Skeletal muscle tissue (tissue), 4 donors: Measurements from ENCODE around the gene SORBS1. TPM values are rescaled to one million over a fixed set of nuclear protein-coding genes. Genes with fewer than 3 reads are reported as not detected.
A peak's percentile ranks its signal among the peaks of the same experiment; 100 is the strongest.

Experiments
- H3K27ac ChIP-seq: one replicate; pipeline ENCODE4 v1.7.0; 2013; ENCODE audit warnings: mild to moderate bottlenecking, low read depth, low read length, inconsistent platforms
- H3K27me3 ChIP-seq, 3 donors: one replicate each; pipeline ENCODE4 v1.7.0; 2013; ENCODE audit warnings: low read length in 3 of 3; ENCODE audit not compliant: control insufficient read depth in 3 of 3, insufficient read depth in 3 of 3
- H3K36me3 ChIP-seq, 3 donors: one replicate each; pipeline ENCODE4 v1.7.0; 2013; ENCODE audit warnings: low read length in 3 of 3; ENCODE audit not compliant: control insufficient read depth in 3 of 3, insufficient read depth in 3 of 3
- H3K4me1 ChIP-seq, 3 donors: one replicate each; pipeline ENCODE4 v1.7.0; 2013; ENCODE audit warnings: low read length in 3 of 3, mild to moderate bottlenecking in 3 of 3; ENCODE audit not compliant: control insufficient read depth in 3 of 3, insufficient read depth in 3 of 3
- H3K4me3 ChIP-seq, 3 donors: one replicate each; pipeline ENCODE4 v1.7.0; 2013; ENCODE audit warnings: low read length in 3 of 3
- H3K9ac ChIP-seq, 3 donors: one replicate each; pipeline ENCODE4 v1.7.0; 2013; ENCODE audit warnings: low read length in 3 of 3, mild to moderate bottlenecking in 3 of 3, moderate library complexity in 2 of 3, low read depth in 1 of 3
- H3K9me3 ChIP-seq, 3 donors: one replicate each; pipeline ENCODE4 v1.7.0; 2013; ENCODE audit warnings: low read length in 3 of 3; ENCODE audit not compliant: control insufficient read depth in 3 of 3
- total RNA-seq: library from RNA; depleted of rRNA; stranded (reverse); fragments of >200 nt; gene quantifications from one replicate; pipeline ENCODE4 v1.2.3, GENCODE V29; 2014
- donor health status: Osteomylitis.

The SORBS1 gene
- total RNA-seq, 1 donor from 2014 or later = 66.8 TPM

DNA sequence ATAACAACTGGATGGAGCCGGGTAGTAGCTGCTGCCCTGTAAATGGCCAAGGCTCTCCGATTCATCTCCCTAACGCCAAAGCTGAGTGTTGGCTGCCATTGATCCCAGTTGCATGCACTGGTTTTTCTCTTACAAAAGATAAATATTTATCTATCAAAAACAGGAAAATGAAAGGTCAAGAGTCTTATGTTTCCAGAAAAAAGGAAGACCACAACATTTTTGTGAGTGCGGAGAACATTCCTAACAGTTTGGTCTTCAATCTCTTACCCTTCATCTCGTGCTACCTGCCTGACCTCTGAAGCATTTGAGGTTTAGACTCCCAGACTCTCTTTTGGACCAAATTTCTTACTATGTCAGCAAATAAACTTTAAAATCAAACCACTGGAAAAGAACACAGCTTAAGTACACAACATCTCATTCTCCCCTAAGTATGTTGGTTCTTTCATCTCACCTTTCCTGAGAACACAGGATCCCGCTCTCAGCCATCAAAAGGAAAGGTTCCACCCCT is 61.6 kb downstream of the SORBS1 start:
- Histone ChIP-seq H3K4me1 (peaks cover 35 to 49% (median 41%) of the 10 kb centered on the region in 3 donors), H3K27ac (no peak overlapping the region), H3K27me3 (no peaks in the 10 kb centered on the region)

DNA sequence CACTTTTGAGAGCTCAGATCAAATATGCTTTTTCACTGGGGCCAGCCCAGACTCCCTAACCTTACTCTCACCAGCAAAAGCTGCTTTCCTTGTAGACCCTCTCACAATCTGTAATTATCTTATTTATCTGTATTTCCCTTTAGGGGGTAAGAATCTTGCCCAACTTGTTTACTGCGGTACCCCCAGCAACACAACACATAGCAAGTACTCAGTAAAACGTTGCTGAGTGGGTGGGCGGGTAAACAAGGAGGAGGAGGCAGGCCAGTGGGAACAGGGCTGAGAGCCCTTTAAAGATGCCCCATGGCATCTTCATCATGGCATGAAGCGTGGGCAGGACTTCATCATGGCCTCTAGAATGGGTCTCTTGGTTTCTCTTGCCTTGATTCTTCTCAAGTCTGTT is 64.2 kb downstream of the SORBS1 start:
- no peaks in the 10 kb centered on the region for H3K9me3 ChIP-seq
- no peaks in the 10 kb centered on the region for H3K27me3 ChIP-seq
- H3K9ac ChIP-seq = no peak overlapping the region
- H3K4me3 ChIP-seq = no peak overlapping the region
- H3K4me1 ChIP-seq = peaks cover 18 to 29% (median 21%) of the 10 kb centered on the region in 3 donors
- peaks cover 0 to 2% (median 0%) of the 10 kb centered on the region in 3 donors for H3K36me3 ChIP-seq
- no peak overlapping the region for H3K27ac ChIP-seq

More for the DNA sequence above, 61.6 kb downstream of the SORBS1 start:
- Histone ChIP-seq H3K9me3 (no peaks in the 10 kb centered on the region), H3K36me3 (no peaks in the 10 kb centered on the region), H3K4me3 (no peak overlapping the region), H3K9ac (no peak overlapping the region)

DNA sequence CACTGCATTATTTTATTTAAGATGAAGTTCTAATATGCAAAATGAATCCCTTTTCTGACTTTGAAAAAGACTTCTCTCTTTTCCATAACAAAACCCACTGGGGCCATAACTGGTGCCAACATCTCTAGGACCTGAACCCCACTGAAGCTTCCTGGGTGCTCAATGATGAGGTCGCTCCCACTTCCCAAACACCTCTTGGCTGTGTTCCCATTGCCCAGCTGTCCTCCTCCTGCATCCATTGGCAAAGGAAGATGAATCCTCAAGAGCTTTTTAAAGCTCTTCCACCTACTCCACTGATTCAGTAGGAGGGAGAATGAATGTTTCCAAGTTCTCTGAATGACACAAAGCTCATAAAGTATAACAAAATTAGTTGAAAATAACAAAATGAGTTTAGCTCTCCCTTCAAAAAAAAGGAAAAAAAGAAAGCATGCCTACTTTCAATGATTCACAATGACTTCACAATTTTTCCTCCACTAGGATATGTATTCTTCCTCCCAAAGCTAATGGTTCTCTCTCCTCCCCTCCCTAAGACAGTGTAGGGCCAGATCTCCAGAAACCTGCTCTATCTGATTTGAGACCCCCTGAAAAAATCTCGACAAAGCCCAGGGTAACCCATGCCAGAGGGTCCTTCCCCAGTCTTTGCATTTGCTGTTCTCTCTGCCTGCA is 64.8 kb downstream of the SORBS1 start:
- Histone ChIP-seq H3K36me3 (peaks cover 0 to 2% (median 0%) of the 10 kb centered on the region in 3 donors), H3K9ac (no peak overlapping the region), H3K4me1 (peaks cover 13 to 23% (median 17%) of the 10 kb centered on the region in 3 donors), H3K27ac (no peak overlapping the region), H3K4me3 (no peak overlapping the region), H3K27me3 (no peaks in the 10 kb centered on the region), H3K9me3 (no peaks in the 10 kb centered on the region)

DNA sequence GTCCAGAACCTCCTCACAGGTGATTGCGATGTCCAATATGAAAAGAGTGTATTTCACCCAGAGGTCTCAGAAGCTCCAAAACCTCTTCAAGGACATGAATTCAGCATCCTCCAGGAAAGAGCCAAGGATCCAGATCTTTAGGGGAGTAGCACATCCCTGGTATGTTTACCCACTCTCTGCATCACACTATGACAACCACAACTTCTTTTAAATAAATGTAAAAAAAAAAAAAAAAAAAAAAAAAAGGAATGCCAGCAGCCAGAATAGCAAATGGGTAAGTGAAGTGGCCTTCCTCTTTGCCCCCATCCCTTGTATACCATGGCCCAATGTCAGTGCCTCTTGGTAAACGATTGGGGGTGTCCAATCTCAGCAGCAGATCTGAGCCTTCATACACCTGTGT is 67.3 kb downstream of the SORBS1 start:
- no peak overlapping the region for H3K4me3 ChIP-seq
- peaks cover 4 to 19% (median 13%) of the 10 kb centered on the region in 3 donors for H3K4me1 ChIP-seq
- H3K36me3 ChIP-seq = peaks cover 0 to 12% (median 8%) of the 10 kb centered on the region in 3 donors
- no peaks in the 10 kb centered on the region for H3K9me3 ChIP-seq
- no peak overlapping the region for H3K27ac ChIP-seq
- H3K9ac ChIP-seq = no peak overlapping the region
- no peaks in the 10 kb centered on the region for H3K27me3 ChIP-seq

DNA sequence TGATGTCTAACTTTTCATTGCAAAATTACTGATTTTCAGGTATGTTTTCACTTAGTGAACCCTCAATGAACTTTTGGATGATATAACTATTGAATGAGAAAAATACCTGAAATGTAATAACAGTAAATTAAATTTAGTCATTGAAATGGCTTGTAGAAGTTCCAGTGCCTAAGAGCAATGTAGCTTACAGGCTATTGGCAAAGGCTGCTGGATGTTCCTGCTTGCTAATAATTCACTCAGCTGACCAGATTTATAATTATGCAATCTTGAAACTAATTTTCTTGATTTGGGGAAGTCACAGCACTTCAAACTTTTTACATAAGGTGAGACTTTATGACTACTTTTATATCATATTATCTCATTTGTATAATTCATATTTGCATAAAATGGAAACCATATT is 73.2 kb downstream of the SORBS1 start:
- no peak overlapping the region for H3K27ac ChIP-seq
- H3K27me3 ChIP-seq = no peaks in the 10 kb centered on the region
- peaks cover 0 to 16% (median 8%) of the 10 kb centered on the region in 3 donors for H3K4me1 ChIP-seq
- H3K36me3 ChIP-seq = peaks cover 0 to 12% (median 8%) of the 10 kb centered on the region in 3 donors
- no peaks in the 10 kb centered on the region for H3K9me3 ChIP-seq
- no peak overlapping the region for H3K4me3 ChIP-seq
- H3K9ac ChIP-seq = no peak overlapping the region

DNA sequence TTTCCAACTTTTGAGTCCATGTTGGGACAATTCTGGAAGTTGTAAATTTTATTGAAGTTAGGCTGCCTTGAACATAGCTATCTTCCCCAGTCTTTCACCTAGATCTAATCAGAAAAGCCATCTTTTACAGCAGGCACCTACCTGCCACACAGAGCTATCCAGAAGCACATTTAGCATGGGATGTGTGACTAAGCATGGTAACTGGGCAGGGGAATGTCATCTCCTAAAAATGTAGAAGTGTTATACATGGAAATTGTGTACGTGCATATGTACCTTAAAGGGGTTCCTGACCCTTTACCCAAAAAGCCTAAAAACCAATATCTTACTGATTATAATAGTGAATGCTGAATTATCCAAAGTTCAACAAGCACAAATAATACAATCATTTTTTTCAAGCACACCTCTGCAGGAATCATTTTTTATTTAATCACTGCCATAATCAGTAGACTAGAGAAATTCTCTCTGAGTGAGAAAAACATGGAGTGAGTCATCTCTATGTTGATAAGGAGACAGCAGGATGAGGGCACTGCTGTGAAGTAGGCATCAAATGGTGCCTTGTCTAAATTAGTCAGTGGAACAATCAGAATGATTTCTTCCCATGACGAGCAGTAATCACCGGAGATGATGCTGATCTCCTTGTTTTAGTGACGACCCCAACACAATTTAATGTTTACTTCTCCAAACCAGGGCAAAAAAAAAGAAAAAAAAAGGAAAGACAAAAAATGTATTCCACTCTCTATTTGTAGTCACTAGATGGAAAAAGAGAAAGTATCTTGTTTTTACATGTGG is 75.9 kb downstream of the SORBS1 start:
- Histone ChIP-seq H3K27ac (no peak overlapping the region), H3K9me3 (no peaks in the 10 kb centered on the region), H3K27me3 (no peaks in the 10 kb centered on the region), H3K36me3 (peaks cover 0 to 7% (median 6%) of the 10 kb centered on the region in 3 donors), H3K9ac (no peak overlapping the region), H3K4me1 (peaks cover 23 to 41% (median 32%) of the 10 kb centered on the region in 3 donors), H3K4me3 (no peak overlapping the region)

DNA sequence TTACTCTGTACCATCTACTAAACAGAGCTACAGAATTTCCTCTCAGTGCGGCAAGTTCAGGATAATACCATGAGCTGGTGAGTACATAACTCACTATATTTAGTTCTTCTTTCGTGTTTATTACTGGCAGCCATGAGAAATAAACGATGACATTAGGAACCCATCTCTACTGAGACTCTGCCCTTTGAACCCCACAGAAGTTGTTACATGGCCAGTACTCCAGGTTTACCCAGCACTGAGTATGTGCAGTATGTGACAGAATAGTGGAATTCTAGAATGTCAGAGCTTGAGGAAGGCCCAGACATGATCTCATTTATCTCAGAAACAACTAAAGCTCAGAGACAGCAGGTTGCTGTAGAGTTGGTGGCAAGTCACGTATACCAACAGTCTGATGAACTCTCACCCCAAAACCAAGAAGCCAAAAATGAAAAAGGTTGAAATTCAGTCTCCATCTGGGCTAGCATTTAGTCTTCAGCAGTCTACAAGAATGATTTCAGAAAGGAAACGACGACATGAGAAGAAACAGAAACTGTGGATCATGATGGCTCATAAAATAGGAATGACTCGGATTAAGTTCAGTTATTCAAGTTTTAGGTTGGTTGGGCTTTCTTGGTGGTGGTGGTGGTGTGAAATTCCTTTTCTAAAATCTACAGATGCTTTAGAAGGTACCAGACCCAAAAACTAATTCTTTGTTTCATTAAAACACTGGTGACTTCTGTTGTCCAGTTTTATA is 78.5 kb downstream of the SORBS1 start:
- Histone ChIP-seq H3K9ac (no peak overlapping the region), H3K4me1 (peaks cover 41 to 56% (median 50%) of the 10 kb centered on the region in 3 donors), H3K9me3 (no peaks in the 10 kb centered on the region), H3K27ac (peak overlapping the region; percentile 67), H3K4me3 (no peak overlapping the region), H3K36me3 (no peaks in the 10 kb centered on the region), H3K27me3 (no peaks in the 10 kb centered on the region)

DNA sequence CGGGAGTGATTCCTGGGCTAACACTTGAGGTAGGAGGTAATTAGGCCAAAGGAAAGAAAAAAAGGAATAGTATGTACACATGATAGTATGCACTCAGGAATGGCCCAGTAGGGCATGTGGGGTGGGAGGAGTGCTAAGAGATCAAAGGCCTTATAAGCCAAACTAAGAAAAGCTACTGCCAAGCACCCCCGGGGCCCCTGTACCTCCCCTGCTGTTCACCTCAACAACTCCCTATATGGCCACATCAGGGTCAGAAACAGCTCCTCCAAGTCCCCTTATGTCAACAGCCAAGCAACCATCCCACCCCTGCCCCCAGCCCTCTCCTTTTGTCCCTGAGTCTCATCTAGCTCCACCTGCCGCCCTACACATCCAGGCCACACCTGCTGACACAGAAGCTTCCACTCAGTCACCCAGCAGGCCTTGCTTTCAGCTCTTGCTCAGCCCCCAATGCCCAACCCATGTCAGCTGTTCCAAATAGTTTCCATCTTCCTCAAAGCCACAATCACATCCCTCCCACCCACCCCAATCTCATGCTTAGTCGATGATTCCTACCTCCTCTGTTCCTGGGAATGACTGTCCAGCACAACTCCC is 80.2 kb downstream of the SORBS1 start:
- peak overlapping the region in 2 of 3 donors; percentile 7 to 62 for H3K4me3 ChIP-seq
- no peaks in the 10 kb centered on the region for H3K27me3 ChIP-seq
- no peaks in the 10 kb centered on the region for H3K36me3 ChIP-seq
- H3K4me1 ChIP-seq = peaks cover 57 to 69% (median 65%) of the 10 kb centered on the region in 3 donors
- no peaks in the 10 kb centered on the region for H3K9me3 ChIP-seq
- H3K9ac ChIP-seq = peak overlapping the region in 1 of 3 donors; percentile 63
- peak overlapping the region; percentile 92 for H3K27ac ChIP-seq

DNA sequence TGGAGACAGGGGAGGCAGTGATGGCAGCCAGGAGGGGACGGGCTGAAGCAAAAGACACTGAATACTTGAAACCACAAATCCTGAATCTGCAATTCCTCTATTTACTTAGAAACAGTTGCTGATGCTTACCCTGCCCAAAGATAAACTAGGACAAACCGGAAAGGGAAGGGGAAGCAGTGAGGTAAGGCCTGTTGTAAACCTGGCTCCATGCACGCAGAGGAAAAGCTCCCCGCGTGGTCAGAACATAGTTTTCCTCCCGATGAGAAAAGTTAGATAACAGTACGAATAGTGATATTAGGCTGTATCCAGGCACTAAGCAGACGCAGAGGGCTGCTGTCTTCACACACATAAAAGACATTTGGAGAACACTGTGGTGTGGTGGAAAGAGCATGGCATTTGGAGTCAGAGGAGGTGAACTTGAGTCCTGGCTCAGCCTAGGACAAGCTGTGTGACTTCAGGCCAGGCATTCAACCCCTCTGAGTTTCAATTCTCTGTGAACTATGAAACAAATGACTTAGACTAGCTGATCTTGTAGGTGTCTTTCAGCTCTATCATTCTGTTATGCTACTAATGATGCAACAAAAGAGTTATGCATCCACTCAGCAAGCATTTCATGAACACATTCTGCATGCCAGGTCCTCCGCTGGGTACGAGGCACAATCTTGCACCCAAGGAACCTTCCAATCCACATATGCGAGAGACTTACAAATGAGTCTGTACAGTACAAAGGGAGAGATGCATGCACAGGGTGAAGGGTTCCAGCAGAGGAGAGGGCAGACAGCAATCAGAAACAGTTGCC is 80.9 kb downstream of the SORBS1 start:
- Histone ChIP-seq H3K9me3 (no peaks in the 10 kb centered on the region), H3K4me1 (peaks cover 61 to 71% (median 71%) of the 10 kb centered on the region in 3 donors), H3K36me3 (no peaks in the 10 kb centered on the region), H3K27me3 (no peaks in the 10 kb centered on the region), H3K4me3 (peak overlapping the region; percentile 28 to 62 (median 46)), H3K9ac (peak overlapping the region; percentile 8 to 63 (median 59)), H3K27ac (peak overlapping the region; percentile 92)
